HL-60 (cell line): ENCODE measurements around the gene LSM4.

Experiments
- POLR2AphosphoS5 ChIP-seq: IDR thresholded peaks from 2 replicates; pipeline ENCODE4 v1.6.1; 2012; ENCODE audit warnings: low read depth
- TF ChIP-seq, protein P1 (sequence below): IDR thresholded peaks from one replicate; pipeline ENCODE4 v1.5.1; 2011; ENCODE audit warnings: low read length, control low read depth, inconsistent platforms; ENCODE audit not compliant: insufficient read depth

GRCh38 chr19:18328340-18329034 lies 5.6 kb upstream of the LSM4 start:
- no peak for TF ChIP-seq POLR2AphosphoS5
- TF ChIP-seq, protein P1, sequence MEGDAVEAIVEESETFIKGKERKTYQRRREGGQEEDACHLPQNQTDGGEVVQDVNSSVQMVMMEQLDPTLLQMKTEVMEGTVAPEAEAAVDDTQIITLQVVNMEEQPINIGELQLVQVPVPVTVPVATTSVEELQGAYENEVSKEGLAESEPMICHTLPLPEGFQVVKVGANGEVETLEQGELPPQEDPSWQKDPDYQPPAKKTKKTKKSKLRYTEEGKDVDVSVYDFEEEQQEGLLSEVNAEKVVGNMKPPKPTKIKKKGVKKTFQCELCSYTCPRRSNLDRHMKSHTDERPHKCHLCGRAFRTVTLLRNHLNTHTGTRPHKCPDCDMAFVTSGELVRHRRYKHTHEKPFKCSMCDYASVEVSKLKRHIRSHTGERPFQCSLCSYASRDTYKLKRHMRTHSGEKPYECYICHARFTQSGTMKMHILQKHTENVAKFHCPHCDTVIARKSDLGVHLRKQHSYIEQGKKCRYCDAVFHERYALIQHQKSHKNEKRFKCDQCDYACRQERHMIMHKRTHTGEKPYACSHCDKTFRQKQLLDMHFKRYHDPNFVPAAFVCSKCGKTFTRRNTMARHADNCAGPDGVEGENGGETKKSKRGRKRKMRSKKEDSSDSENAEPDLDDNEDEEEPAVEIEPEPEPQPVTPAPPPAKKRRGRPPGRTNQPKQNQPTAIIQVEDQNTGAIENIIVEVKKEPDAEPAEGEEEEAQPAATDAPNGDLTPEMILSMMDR: peak; percentile 96
